Spleen (tissue), 11 donors: Measurements from ENCODE around the gene LMOD1. TPM values are rescaled to one million over a fixed set of nuclear protein-coding genes. Genes with fewer than 3 reads are reported as not detected.
"Not testable (repeated sequence)": the region's sequence is repeated elsewhere in the genome, so short reads cannot be mapped to it uniquely, and the experiment has no call there.

Experiments used
- DNase-seq: peaks from one replicate; pipeline ENCODE4 v3.0.0-alpha.2; 2020
- H3K27ac ChIP-seq, 8 donors: fragments of 200-600 bp; sonication (generic) in 7 of 8; 1 replicate in 4 of 8; 2 replicates in 4 of 8; pipeline versions ENCODE4 v1.5.0 to v1.8.0; 2016 to 2021; ENCODE audit warnings: inconsistent platforms in 4 of 8, mild to moderate bottlenecking in 4 of 8, moderate library complexity in 1 of 8
- H3K27me3 ChIP-seq, 7 donors: fragments of 200-600 bp; sonication (generic) in 6 of 7; replicated peaks in 1 of 7; 1 replicate in 4 of 7; 2 replicates in 3 of 7; pipeline versions ENCODE4 v1.5.0 to v1.8.0; 2016 to 2021; ENCODE audit warnings: inconsistent platforms in 3 of 7, mild to moderate bottlenecking in 1 of 7
- H3K36me3 ChIP-seq, 6 donors: fragments of 200-600 bp; sonication (generic) in 5 of 6; 1 replicate in 4 of 6; 2 replicates in 2 of 6; pipeline versions ENCODE4 v1.5.0 to v1.8.0; 2016 to 2021; ENCODE audit warnings: inconsistent platforms in 2 of 6
- H3K4me1 ChIP-seq, 6 donors: fragments of 200-600 bp; sonication (generic) in 5 of 6; 1 replicate in 3 of 6; 2 replicates in 3 of 6; pipeline versions ENCODE4 v1.5.0 to v1.8.0; 2016 to 2021; ENCODE audit warnings: inconsistent platforms in 3 of 6
- H3K4me3 ChIP-seq, 8 donors: fragments of 200-600 bp; sonication (generic) in 7 of 8; 1 replicate in 4 of 8; 2 replicates in 4 of 8; pipeline versions ENCODE4 v1.5.0 to v1.8.0; 2016 to 2021; ENCODE audit warnings: inconsistent platforms in 4 of 8, mild to moderate bottlenecking in 4 of 8, moderate library complexity in 2 of 8
- H3K9me3 ChIP-seq, 8 donors: fragments of 200-600 bp; sonication (generic) in 7 of 8; 1 replicate in 4 of 8; 2 replicates in 4 of 8; pipeline versions ENCODE4 v1.5.0 to v1.8.0; 2016 to 2021; ENCODE audit warnings: inconsistent platforms in 4 of 8
- CTCF ChIP-seq, 11 experiments: fragments of 200-600 bp in 7 of 11; fragments of 450-650 bp in 4 of 11; sonication (generic) in 4 of 11; IDR thresholded peaks in 8 of 11; conservative IDR thresholded peaks in 3 of 11; 1 replicate in 7 of 11; 2 replicates in 4 of 11; pipeline versions ENCODE4 v1.4.0 to v1.8.0; 2016 to 2021; ENCODE audit warnings: antibody characterized with exemption in 11 of 11, inconsistent platforms in 4 of 11, mild to moderate bottlenecking in 1 of 11
- POLR2A ChIP-seq, 3 donors: fragments of 450-650 bp; IDR thresholded peaks; one replicate each; pipeline ENCODE4 v1.5.1; 2017; ENCODE audit warnings: antibody characterized with exemption in 3 of 3, mild to moderate bottlenecking in 1 of 3
- POLR2AphosphoS5 ChIP-seq, 3 donors: sonication (generic); formaldehyde crosslinking; IDR thresholded peaks; one replicate each; pipeline ENCODE4 v1.5.1; 2017; ENCODE audit warnings: antibody characterized with exemption in 3 of 3
- WGBS, 5 donors: extraction: QIAGEN DNeasy Blood & Tissue Kit in 3 of 5; methylation state at CpG; one replicate each; pipeline versions ENCODE4 v1.1.5 to v1.1.7; 2013 to 2018; 5-methylcytosine and 5-hydroxymethylcytosine counted together
- intact Hi-C: fragments of 100-400 bp; cut with DNase I; formaldehyde crosslinking; loops from one replicate; pipeline ENCODE4 v1.15.0; 2023; ENCODE audit warnings: low total_unique reads
- polyA plus RNA-seq, 3 donors: library from polyadenylated mRNA; stranded (reverse); fragments of 200-250 nt; gene quantifications; one replicate each; pipeline ENCODE4 v1.2.1, GENCODE V29; 2013
- total RNA-seq, 7 donors: library from RNA; depleted of rRNA in 3 of 7; stranded (reverse); fragments of >200 nt in 3 of 7; fragmentation: NEBNext Ultra II Directional in 4 of 7; extraction: Animal tissue kit (Norgen Biotek cat#: 25700) in 4 of 7; gene quantifications; one replicate each; pipeline versions ENCODE4 v1.1.0 to v1.2.1, GENCODE V29; 2016 to 2021
- donor health status: healthy with polysubstance abuse.
- donor health status: DM: no; HTN: no; CAD: no; lungs with moderate emphysema.
- donor health status: DM: no; HTN: no; CAD: no.
- donor health status: Bipolar disorder and iron deficiency.
- donor health status: healthy.
- donor health status: DM: no; HTN: no; CAD: no.
- donor health status: DM: yes; HTN: yes; CAD: no.

The LMOD1 gene
- total and polyA plus RNA-seq, 10 donors = 4.2 to 21.0 (median 11.2) TPM

GRCh38 chr1:201944002-201944401 lies 2.3 kb downstream of the LMOD1 start:
- intact Hi-C loops = loop anchor here (5.0 kb wide), 1 partner anchor 37 kb away; no protein-coding TSS in a partner anchor
- Histone ChIP-seq H3K27ac (peak overlapping the region in 1 of 8 donors; percentile 0), H3K4me1 (peaks cover 0 to 16% (median 5%) of the 10 kb centered on the region in 6 donors), H3K36me3 (no peaks in the 10 kb centered on the region), H3K4me3 (peak overlapping the region in 5 of 8 donors; percentile 19 to 64 (median 47)), H3K9me3 (no peaks in the 10 kb centered on the region), H3K27me3 (peaks cover 0 to 57% (median 23%) of the 10 kb centered on the region in 7 donors)
- WGBS, 5 donors = 68 to 90% (median 82%) methylated on average over 6 of the region's 6 CpGs
- TF ChIP-seq POLR2A (IDR thresholded peaks at IDR 0.05) (no peak), POLR2AphosphoS5 (IDR thresholded peaks at IDR 0.05) (no peak), CTCF (IDR thresholded peaks at IDR 0.05 in 8 of 11, conservative IDR thresholded peaks at IDR 0.05 in 3 of 11) (no peak)
- DNase-seq = no peak

DNA sequence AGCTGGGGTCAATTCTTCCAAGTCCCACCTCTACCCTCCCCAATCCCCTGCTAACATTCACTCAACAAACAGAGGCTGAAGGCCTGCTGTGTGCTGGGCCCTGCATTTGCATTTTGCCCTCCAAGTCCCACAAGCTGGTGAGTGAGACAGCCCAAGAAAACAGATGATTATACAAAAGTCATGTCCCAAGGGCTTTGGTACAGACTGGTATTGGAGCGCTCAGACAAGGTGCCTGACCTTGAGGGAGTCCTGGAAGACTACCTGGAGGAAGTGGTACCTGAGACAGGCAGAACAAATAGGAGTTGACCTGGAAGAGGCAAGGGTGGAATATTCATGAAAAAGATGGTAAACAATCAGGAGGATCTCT lies 4.2 kb downstream of the LMOD1 start:
- Histone ChIP-seq H3K27me3 (peaks cover 0 to 47% (median 20%) of the 10 kb centered on the region in 7 donors), H3K9me3 (no peaks in the 10 kb centered on the region), H3K4me3 (peak overlapping the region in 2 of 8 donors; percentile 5 to 35), H3K27ac (peak overlapping the region in 3 of 8 donors; percentile 0 to 17 (median 13)), H3K4me1 (peaks cover 0 to 16% (median 5%) of the 10 kb centered on the region in 6 donors), H3K36me3 (no peaks in the 10 kb centered on the region)
- no peak for DNase-seq
- no peak for TF ChIP-seq POLR2A (IDR thresholded peaks at IDR 0.05)
- no peak for TF ChIP-seq POLR2AphosphoS5 (IDR thresholded peaks at IDR 0.05)
- TF ChIP-seq CTCF (IDR thresholded peaks at IDR 0.05 in 8 of 11, conservative IDR thresholded peaks at IDR 0.05 in 3 of 11) = no peak
- 85 to 100% (median 88%) methylated on average over 1 of the region's 1 CpG for WGBS, 5 donors
- intact Hi-C loops = loop anchor here (5.0 kb wide), 1 partner anchor 35 kb away; no protein-coding TSS in a partner anchor

DNA sequence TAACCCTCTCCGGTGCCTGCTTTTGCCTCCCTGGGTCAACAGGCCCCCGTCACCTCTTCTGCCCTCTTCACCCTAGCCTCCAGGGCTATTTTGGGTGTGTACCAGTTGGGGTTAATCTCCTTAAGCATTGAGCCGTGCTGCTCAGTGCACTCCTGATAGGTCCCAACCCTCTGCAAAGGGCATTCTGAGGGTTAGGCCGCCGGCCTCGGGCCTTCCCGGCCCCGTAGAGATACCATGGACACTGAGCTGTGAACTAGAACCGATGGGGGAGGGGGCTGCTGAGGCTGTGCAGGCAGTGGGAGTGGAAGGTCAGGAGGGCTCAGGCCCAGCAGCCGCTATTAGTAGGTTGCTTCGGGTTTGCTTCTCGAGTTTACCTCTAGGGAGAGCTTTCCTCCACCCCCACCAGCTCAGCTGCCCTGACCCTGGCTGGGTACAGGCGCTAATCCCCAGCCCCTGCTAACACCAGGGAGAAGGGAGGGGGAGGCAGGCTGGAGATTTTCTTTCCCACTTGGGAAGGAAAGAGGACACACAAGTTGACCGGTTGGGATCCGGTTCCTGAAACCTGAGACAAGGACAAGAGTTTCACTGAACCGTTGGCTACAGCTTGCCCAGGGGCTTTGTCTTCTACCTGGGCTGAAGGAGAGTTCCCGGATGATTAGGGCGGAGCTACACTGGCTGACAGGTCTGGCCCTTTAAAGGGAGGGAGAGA lies 4.8 kb downstream of the LMOD1 start:
- no peak for DNase-seq
- H3K4me1 ChIP-seq = peaks cover 0 to 13% (median 4%) of the 10 kb centered on the region in 6 donors
- H3K4me3 ChIP-seq = peak overlapping the region in 2 of 8 donors; percentile 5 to 35
- no peaks in the 10 kb centered on the region for H3K9me3 ChIP-seq
- no peaks in the 10 kb centered on the region for H3K36me3 ChIP-seq
- peaks cover 0 to 42% (median 16%) of the 10 kb centered on the region in 7 donors for H3K27me3 ChIP-seq
- peak overlapping the region in 3 of 8 donors; percentile 0 to 17 (median 13) for H3K27ac ChIP-seq
- no peak for TF ChIP-seq POLR2AphosphoS5 (IDR thresholded peaks at IDR 0.05)
- no peak for TF ChIP-seq CTCF (IDR thresholded peaks at IDR 0.05 in 8 of 11, conservative IDR thresholded peaks at IDR 0.05 in 3 of 11)
- TF ChIP-seq POLR2A (IDR thresholded peaks at IDR 0.05) = no peak
- intact Hi-C loops = loop anchor here (5.0 kb wide), 1 partner anchor 34 kb away; no protein-coding TSS in a partner anchor
- WGBS, 5 donors = 64 to 77% (median 73%) methylated on average over 17 to 18 of the region's 18 CpGs

DNA sequence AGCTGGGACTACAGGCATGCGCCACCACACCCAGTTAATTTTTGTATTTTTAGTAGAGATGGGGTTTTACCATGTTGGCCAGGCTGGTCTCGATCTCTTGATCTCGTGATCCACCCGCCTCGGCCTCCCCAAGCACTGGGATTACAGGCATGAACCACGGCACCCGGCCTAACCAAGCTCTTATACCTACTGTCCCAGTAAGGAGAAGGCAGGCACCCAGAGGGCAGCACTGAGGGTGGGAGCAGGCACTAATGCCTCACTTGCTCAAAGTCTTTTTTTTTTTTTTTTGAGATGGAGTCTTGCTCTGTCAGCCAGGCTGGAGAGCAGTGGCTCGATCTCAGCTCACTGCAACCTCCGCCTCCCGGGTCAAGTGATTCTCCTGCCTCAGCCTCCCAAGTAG lies 6.0 kb downstream of the LMOD1 start:
- H3K27ac ChIP-seq, H3K36me3 ChIP-seq, DNase-seq, H3K4me3 ChIP-seq, H3K9me3 ChIP-seq, H3K4me1 ChIP-seq: not testable (repeated sequence)
- 89 to 97% (median 97%) methylated on average over 10 of the region's 10 CpGs for WGBS, 5 donors
- peaks cover 0 to 29% (median 5%) of the 10 kb centered on the region in 7 donors for H3K27me3 ChIP-seq
- intact Hi-C loops = loop anchor here (5.0 kb wide), 1 partner anchor 33 kb away; no protein-coding TSS in a partner anchor
